ENCODE data around the gene NIN.

Gene NIN

DNA sequence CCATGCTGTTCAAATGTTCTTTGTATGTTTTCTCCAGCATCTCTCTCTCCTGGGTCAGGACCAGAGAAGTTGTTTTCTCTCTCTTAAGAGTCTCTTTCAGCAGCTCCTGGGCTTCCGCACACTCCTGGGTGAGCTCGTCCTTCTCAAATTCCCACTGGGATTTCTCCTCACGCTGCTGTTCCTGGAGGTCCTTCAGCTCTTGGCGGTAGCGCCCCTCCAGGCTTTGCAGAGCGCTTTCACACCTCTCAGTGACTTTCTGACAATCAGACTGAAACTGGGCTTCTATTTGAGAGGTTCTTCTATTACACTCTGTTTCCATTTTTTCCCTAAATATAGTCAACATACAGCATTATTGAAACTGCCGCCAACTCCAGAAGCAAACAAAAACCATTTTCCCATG is 72.7 kb downstream of the NIN start:
- no peak overlapping the region for H3K4me3 ChIP-seq (ENCODE audit: low read length)
- H3K9ac ChIP-seq (ENCODE audit: low read length): no peak overlapping the region
- H3K27me3 ChIP-seq (ENCODE audit: control insufficient read depth, insufficient read depth, low read length): no peaks in the 10 kb centered on the region
- no peaks in the 10 kb centered on the region for H3K4me1 ChIP-seq (ENCODE audit: control insufficient read depth, insufficient read depth, low read length)
- peaks cover 22% of the 10 kb centered on the region for H3K36me3 ChIP-seq (ENCODE audit: control insufficient read depth, insufficient read depth, low read length)
- no peak overlapping the region for H3K27ac ChIP-seq (ENCODE audit: low read depth, low read length)

DNA sequence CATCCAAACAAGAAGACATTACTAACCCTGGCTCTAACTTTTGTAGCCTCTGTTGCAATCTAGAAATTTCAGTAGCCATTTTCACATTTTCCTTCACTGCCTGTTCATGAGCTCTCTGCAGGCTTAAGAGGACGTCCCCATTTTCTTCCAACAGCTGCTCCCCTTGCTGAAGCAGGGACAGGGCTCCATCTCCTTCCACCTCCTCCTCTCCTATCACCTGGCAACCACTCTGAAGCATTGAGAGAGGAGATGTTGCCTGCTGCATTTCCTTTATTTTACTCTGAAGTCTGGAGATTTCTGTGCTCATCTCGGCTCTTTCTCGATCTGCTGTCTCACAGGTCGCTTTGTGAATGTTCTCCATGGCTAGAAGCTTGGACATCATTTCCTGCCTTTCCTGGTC is 73.3 kb downstream of the NIN start:
- no peak overlapping the region for H3K9ac ChIP-seq (ENCODE audit: low read length)
- H3K4me1 ChIP-seq (ENCODE audit: control insufficient read depth, insufficient read depth, low read length): no peaks in the 10 kb centered on the region
- H3K27ac ChIP-seq (ENCODE audit: low read depth, low read length): no peak overlapping the region
- no peak overlapping the region for H3K4me3 ChIP-seq (ENCODE audit: low read length)
- peaks cover 22% of the 10 kb centered on the region for H3K36me3 ChIP-seq (ENCODE audit: control insufficient read depth, insufficient read depth, low read length)
- no peaks in the 10 kb centered on the region for H3K27me3 ChIP-seq (ENCODE audit: control insufficient read depth, insufficient read depth, low read length)

DNA sequence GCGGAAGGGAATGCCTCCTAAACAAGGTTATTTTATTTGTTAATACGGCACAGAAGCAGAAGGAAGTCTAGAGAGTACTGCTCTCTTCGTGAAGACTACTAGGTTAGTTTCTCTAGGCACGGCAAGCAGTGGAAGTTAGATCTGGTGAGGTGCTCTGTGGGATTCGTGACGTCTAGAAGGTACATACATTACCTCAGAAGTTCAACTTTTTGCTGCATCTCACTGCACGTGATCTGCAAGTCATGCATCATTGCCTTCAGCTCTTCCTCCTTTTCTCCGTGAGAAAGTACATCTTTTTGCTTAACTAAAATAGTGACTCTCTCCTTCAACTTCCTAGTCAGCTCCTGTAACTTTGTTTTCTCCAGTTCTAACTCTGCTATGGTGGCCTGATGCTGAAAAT is 74.7 kb downstream of the NIN start:
- Histone ChIP-seq H3K4me1 (ENCODE audit: control insufficient read depth, insufficient read depth, low read length) (no peaks in the 10 kb centered on the region), H3K27ac (ENCODE audit: low read depth, low read length) (no peak overlapping the region), H3K36me3 (ENCODE audit: control insufficient read depth, insufficient read depth, low read length) (peaks cover 22% of the 10 kb centered on the region), H3K4me3 (ENCODE audit: low read length) (no peak overlapping the region), H3K9ac (ENCODE audit: low read length) (no peak overlapping the region), H3K27me3 (ENCODE audit: control insufficient read depth, insufficient read depth, low read length) (no peaks in the 10 kb centered on the region)

DNA sequence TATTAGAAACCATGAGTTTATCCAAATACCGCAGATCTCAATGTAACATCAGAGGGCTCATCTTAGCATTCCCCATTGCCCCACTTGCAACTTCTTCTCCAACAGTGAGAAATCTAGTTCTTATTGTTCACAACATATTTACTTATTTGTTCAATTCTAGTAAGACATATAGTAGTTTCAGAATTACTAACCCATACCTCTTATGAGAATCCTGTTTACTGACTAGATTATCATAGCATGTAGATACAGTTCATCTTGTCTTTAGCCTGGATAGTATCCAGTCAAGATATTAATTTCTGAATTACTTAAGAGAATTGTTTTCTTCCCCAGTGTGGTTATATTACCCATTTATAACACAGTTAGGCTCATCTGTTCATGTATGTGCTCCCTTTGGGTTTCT is 80.6 kb downstream of the NIN start:
- Histone ChIP-seq H3K27ac (ENCODE audit: low read depth, low read length) (no peak overlapping the region), H3K4me3 (ENCODE audit: low read length) (no peak overlapping the region), H3K36me3 (ENCODE audit: control insufficient read depth, insufficient read depth, low read length) (peaks cover 3% of the 10 kb centered on the region), H3K27me3 (ENCODE audit: control insufficient read depth, insufficient read depth, low read length) (no peaks in the 10 kb centered on the region), H3K9ac (ENCODE audit: low read length) (no peak overlapping the region), H3K4me1 (ENCODE audit: control insufficient read depth, insufficient read depth, low read length) (no peaks in the 10 kb centered on the region)

DNA sequence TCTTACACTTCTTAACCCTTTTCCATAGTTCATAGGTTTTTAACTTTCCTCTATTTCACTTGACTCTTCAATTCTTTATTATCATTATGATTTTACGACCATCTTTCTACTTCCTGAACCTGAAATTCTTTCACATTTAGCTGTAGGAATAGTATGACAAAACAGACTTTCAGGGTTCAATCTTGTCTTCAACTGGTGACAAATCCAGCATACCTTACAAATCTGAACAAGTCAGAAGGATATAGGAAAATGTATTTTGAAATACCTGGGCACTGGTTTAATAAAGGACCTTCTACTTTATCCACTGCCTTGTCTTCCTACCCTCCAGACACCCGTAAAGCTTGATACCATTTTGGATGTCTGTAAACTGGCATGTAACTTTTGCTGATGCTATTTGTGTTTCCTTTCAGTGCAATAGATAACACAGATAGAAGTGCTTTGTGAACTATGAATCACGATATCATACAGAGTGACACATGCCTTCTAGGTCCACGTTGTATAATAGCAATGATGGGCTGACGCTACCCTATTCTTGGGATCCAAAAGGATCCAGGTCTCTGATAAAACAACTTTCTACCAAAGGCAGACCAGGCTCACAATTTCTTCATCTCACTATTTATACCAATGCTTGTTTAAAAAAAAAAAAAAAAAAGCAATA is 85.4 kb downstream of the NIN start:
- no peaks in the 10 kb centered on the region for H3K4me1 ChIP-seq (ENCODE audit: control insufficient read depth, insufficient read depth, low read length)
- peaks cover 7% of the 10 kb centered on the region for H3K36me3 ChIP-seq (ENCODE audit: control insufficient read depth, insufficient read depth, low read length)
- H3K27ac ChIP-seq (ENCODE audit: low read depth, low read length): no peak overlapping the region

DNA sequence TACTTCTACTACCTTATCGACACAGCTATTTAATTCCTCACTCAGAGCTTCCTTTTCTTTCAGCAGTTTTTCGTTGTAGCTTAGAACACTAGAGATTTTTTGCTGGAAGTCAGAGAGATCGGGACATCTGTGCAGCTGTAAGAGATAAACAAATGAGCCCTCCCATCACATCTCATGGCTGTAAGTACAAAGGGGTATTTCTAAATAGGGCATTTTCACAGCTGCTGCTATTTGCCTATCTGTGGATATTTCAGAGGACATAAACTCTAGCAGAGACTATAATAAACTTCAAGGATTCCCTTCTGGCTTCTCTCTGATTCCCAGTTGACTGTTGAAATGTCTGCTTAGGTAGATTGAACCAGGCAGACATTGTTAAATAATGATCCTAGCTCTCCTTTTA is 86.7 kb downstream of the NIN start:
- Histone ChIP-seq H3K27ac (ENCODE audit: low read depth, low read length) (no peak overlapping the region), H3K4me1 (ENCODE audit: control insufficient read depth, insufficient read depth, low read length) (no peaks in the 10 kb centered on the region), H3K4me3 (ENCODE audit: low read length) (no peak overlapping the region), H3K36me3 (ENCODE audit: control insufficient read depth, insufficient read depth, low read length) (peaks cover 7% of the 10 kb centered on the region), H3K9ac (ENCODE audit: low read length) (no peak overlapping the region), H3K27me3 (ENCODE audit: control insufficient read depth, insufficient read depth, low read length) (no peaks in the 10 kb centered on the region)

More for the DNA sequence above, 85.4 kb downstream of the NIN start:
- Histone ChIP-seq H3K4me3 (ENCODE audit: low read length) (no peak overlapping the region), H3K9ac (ENCODE audit: low read length) (no peak overlapping the region), H3K27me3 (ENCODE audit: control insufficient read depth, insufficient read depth, low read length) (no peaks in the 10 kb centered on the region)

DNA sequence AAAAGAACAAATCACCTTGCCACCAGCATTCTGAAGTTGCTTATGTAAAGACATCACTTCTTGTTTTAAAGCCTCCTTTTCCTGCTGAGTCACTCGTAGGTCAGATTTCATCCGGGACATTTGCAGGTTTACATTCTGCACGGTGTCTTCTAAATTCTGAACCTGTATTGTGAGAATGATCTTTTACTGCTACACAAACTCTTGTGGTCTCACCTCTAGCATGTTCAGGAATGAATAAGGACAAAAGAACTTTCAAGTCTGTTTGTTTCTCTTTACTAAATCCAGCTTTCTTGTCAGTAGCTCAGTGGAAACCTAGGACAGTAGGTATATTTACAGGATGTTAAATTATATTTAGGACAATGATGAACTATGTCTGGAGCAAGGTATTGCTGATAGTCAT is 89.4 kb downstream of the NIN start:
- no peak overlapping the region for H3K4me3 ChIP-seq (ENCODE audit: low read length)
- no peak overlapping the region for H3K27ac ChIP-seq (ENCODE audit: low read depth, low read length)
- no peaks in the 10 kb centered on the region for H3K4me1 ChIP-seq (ENCODE audit: control insufficient read depth, insufficient read depth, low read length)
- H3K27me3 ChIP-seq (ENCODE audit: control insufficient read depth, insufficient read depth, low read length): no peaks in the 10 kb centered on the region
- no peak overlapping the region for H3K9ac ChIP-seq (ENCODE audit: low read length)
- H3K36me3 ChIP-seq (ENCODE audit: control insufficient read depth, insufficient read depth, low read length): peaks cover 13% of the 10 kb centered on the region

DNA sequence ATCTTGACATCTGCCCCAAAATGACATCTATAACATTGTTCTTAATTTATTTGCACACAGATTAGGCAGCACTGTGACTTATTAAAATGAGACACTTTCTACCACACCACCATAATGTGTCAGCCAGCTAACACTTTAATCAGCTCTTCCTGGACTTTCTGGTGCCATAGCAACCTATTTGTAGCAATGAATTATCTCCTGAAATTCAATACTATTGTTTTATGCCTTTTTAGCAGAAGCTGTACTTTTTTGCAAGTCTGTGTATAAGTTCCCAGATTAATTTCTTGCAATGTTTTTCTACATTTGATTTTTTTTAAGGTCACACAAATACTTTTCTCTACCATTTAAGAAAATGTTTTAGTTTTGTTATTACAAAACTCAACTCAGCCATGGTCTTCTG is 90.1 kb downstream of the NIN start:
- Histone ChIP-seq H3K4me1 (ENCODE audit: control insufficient read depth, insufficient read depth, low read length) (no peaks in the 10 kb centered on the region), H3K36me3 (ENCODE audit: control insufficient read depth, insufficient read depth, low read length) (peaks cover 13% of the 10 kb centered on the region), H3K9ac (ENCODE audit: low read length) (no peak overlapping the region), H3K27me3 (ENCODE audit: control insufficient read depth, insufficient read depth, low read length) (no peaks in the 10 kb centered on the region), H3K27ac (ENCODE audit: low read depth, low read length) (no peak overlapping the region), H3K4me3 (ENCODE audit: low read length) (no peak overlapping the region)

DNA sequence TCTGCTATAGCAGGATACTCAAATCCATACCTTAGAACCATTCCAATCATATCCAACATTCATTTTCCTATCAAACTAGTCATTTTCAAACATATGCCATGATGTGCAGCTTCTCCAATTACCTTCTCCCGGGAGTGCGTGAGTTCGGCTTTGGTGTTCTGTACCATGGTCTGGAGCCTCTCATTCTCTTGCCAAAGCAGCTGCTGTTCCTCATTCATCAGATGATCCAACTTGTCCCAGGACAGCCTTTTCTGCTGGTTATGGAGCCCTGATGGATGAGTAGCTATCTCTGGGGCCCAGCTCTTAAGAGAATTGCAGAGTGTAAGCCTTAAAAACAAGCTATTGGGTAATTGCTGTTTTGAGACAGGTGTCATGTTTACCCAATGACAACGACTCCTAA is 91.8 kb downstream of the NIN start:
- H3K27ac ChIP-seq (ENCODE audit: low read depth, low read length): no peak overlapping the region
- H3K27me3 ChIP-seq (ENCODE audit: control insufficient read depth, insufficient read depth, low read length): no peaks in the 10 kb centered on the region
- H3K9ac ChIP-seq (ENCODE audit: low read length): no peak overlapping the region
- no peaks in the 10 kb centered on the region for H3K4me1 ChIP-seq (ENCODE audit: control insufficient read depth, insufficient read depth, low read length)
- no peak overlapping the region for H3K4me3 ChIP-seq (ENCODE audit: low read length)
- H3K36me3 ChIP-seq (ENCODE audit: control insufficient read depth, insufficient read depth, low read length): peaks cover 9% of the 10 kb centered on the region

DNA sequence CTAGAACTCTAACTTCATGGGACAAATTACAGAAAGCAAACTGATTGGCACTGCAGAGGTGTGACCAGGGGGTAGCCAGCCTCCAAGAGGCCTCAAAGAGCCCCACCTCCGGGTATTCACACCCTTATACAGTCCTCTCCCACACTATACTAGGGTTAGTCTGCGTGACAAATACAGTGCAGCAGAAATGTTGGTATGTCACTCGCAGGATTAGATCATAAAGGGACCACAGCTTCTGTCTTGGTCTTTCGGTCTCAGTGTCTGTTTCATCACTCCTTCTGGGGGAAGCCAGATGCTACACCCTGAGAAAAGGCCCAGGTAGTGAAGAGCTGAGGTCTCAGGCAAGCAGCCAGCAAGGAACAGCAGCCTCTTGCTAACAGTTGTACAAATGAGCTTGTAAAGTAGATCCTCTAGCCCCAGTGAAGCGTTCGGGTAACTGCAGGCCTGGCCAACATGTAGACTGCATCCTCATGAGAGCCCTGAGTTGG is 94.0 kb downstream of the NIN start:
- H3K36me3 ChIP-seq (ENCODE audit: control insufficient read depth, insufficient read depth, low read length): peaks cover 9% of the 10 kb centered on the region
- no peak overlapping the region for H3K9ac ChIP-seq (ENCODE audit: low read length)
- no peak overlapping the region for H3K27ac ChIP-seq (ENCODE audit: low read depth, low read length)

DNA sequence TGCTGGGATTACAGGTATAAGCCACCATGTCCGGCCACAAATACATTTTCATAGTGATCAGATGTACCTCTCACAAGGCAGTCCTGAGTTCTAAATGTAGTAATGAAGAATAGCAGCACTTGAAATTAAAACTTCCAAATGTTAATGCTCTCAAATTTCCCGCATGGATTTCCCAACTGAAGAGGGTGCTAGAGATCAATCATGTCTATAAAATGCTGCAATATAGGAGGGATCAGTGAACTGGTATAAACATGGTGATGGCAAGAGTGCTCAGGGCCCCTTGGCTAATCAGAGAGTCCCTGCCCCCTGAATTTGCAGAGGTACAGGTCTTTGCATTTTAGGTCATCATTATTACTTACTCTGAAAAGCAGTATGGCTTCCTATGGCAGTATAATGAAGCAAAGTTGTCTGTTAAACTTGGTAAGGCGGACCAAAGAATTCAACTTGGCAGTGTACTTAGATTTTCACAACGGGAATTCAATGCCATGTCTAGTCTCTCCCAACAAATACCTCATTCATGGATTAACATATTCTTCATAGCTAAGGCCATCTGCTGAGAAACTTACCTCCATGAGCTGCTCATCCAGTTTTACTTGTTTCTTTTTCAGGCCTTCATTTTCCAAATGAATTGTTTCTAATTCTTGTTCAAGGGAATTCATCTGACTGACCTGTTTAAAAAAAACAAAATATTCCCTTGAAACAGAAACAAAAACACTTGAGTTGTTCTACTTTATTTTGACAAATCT is 95.8 kb downstream of the NIN start:
- Histone ChIP-seq H3K36me3 (ENCODE audit: control insufficient read depth, insufficient read depth, low read length) (peaks cover 9% of the 10 kb centered on the region), H3K4me1 (ENCODE audit: control insufficient read depth, insufficient read depth, low read length) (no peaks in the 10 kb centered on the region), H3K27me3 (ENCODE audit: control insufficient read depth, insufficient read depth, low read length) (no peaks in the 10 kb centered on the region), H3K27ac (ENCODE audit: low read depth, low read length) (no peak overlapping the region), H3K9ac (ENCODE audit: low read length) (no peak overlapping the region), H3K4me3 (ENCODE audit: low read length) (no peak overlapping the region)

More for the DNA sequence above, 94.0 kb downstream of the NIN start:
- Histone ChIP-seq H3K27me3 (ENCODE audit: control insufficient read depth, insufficient read depth, low read length) (no peaks in the 10 kb centered on the region), H3K4me1 (ENCODE audit: control insufficient read depth, insufficient read depth, low read length) (no peaks in the 10 kb centered on the region), H3K4me3 (ENCODE audit: low read length) (no peak overlapping the region)

DNA sequence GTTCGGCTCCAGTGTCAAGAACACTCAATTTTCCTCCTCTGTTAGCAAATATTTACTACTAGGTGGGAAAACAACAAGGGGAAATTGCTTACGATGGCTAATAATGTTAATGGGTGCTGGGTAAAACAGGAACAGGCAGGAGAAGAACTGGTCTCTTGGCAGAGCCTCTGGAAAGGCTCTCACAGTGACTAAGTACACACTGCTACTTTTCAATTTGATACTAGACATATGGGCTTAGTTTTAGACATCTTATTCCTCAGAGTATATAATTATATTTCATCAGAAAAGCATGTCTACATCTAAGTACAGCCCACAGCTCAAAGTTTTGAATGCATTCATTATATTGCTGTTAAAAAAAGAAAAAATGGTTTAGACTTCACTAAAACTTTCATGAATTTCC is 97.5 kb downstream of the NIN start:
- H3K4me1 ChIP-seq (ENCODE audit: control insufficient read depth, insufficient read depth, low read length): no peaks in the 10 kb centered on the region
- peaks cover 9% of the 10 kb centered on the region for H3K36me3 ChIP-seq (ENCODE audit: control insufficient read depth, insufficient read depth, low read length)
- no peaks in the 10 kb centered on the region for H3K27me3 ChIP-seq (ENCODE audit: control insufficient read depth, insufficient read depth, low read length)
- H3K4me3 ChIP-seq (ENCODE audit: low read length): no peak overlapping the region
- H3K27ac ChIP-seq (ENCODE audit: low read depth, low read length): no peak overlapping the region
- no peak overlapping the region for H3K9ac ChIP-seq (ENCODE audit: low read length)

DNA sequence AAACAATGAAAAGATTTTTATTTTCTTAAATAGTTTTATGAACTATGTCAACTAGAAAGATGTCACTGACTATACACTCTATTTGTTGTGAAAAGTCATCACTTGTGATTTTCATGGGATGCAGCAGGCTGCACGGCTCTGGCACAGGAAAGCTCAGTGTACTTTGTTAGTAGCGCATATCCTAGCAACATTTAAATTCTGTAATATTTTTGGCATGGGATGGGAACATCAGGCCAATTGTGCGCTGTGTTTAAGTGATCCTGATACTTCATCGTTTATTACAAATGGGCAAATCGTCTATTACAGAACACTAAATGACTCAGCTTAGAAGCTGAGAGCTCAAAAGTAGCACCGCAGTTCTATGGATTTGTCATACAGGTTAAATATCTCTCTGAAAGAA is 102.1 kb downstream of the NIN start:
- no peaks in the 10 kb centered on the region for H3K4me1 ChIP-seq (ENCODE audit: control insufficient read depth, insufficient read depth, low read length)

More for the DNA sequence above, 102.1 kb downstream of the NIN start:
- Histone ChIP-seq H3K4me3 (ENCODE audit: low read length) (no peak overlapping the region), H3K9ac (ENCODE audit: low read length) (no peak overlapping the region), H3K27ac (ENCODE audit: low read depth, low read length) (no peak overlapping the region), H3K36me3 (ENCODE audit: control insufficient read depth, insufficient read depth, low read length) (peaks cover 28% of the 10 kb centered on the region), H3K27me3 (ENCODE audit: control insufficient read depth, insufficient read depth, low read length) (no peaks in the 10 kb centered on the region)

Data from rectal smooth muscle tissue (tissue), 1 donor.